Tibial nerve (tissue), 4 donors: ENCODE measurements around the gene NLRP13. TPM values are rescaled to one million over a fixed set of nuclear protein-coding genes. Genes with fewer than 3 reads are reported as not detected.

Source experiments
- DNase-seq, 2 donors: peaks; one replicate each; pipeline ENCODE4 v3.0.0-alpha.2; 2019; ENCODE audit warnings: low spot score in 2 of 2
- H3K27ac ChIP-seq, 4 donors: fragments of 200-600 bp; sonication (generic) in 3 of 4; one replicate each; pipeline ENCODE4 v1.5.1; 2017 to 2019; ENCODE audit warnings: mild to moderate bottlenecking in 1 of 4
- H3K27me3 ChIP-seq, 2 donors: fragments of 200-600 bp; sonication (generic) in 1 of 2; one replicate each; pipeline versions ENCODE4 v1.5.1 to v1.6.0; 2017 to 2019
- H3K36me3 ChIP-seq, 3 donors: fragments of 200-600 bp; sonication (generic); one replicate each; pipeline ENCODE4 v1.5.1; 2018 to 2019
- H3K4me1 ChIP-seq, 4 donors: fragments of 200-600 bp; sonication (generic) in 3 of 4; one replicate each; pipeline ENCODE4 v1.5.1; 2017 to 2019
- H3K4me3 ChIP-seq, 4 donors: fragments of 200-600 bp; sonication (generic) in 3 of 4; one replicate each; pipeline ENCODE4 v1.5.1; 2017 to 2019; ENCODE audit warnings: mild to moderate bottlenecking in 1 of 4, moderate library complexity in 1 of 4
- H3K9me3 ChIP-seq, 4 donors: fragments of 200-600 bp; sonication (generic) in 3 of 4; one replicate each; pipeline ENCODE4 v1.5.1; 2017 to 2019
- CTCF ChIP-seq, 5 experiments: fragments of 200-600 bp in 3 of 5; fragments of 450-650 bp in 2 of 5; sonication (generic) in 3 of 5; IDR thresholded peaks; one replicate each; pipeline ENCODE4 v1.5.1; 2016 to 2019; ENCODE audit warnings: antibody characterized with exemption in 5 of 5, mild to moderate bottlenecking in 3 of 5, moderate library complexity in 2 of 5
- EP300 ChIP-seq, 2 donors: sonication (generic); formaldehyde crosslinking; IDR thresholded peaks; one replicate each; pipeline ENCODE4 v1.6.1; 2017; ENCODE audit warnings: antibody characterized with exemption in 2 of 2, mild to moderate bottlenecking in 1 of 2
- POLR2A ChIP-seq, 2 donors: fragments of 450-650 bp; IDR thresholded peaks; one replicate each; pipeline ENCODE4 v1.6.1; 2017; ENCODE audit warnings: antibody characterized with exemption in 2 of 2, mild to moderate bottlenecking in 2 of 2, moderate library complexity in 2 of 2
- WGBS, 2 donors: methylation state at CpG; one replicate each; pipeline ENCODE4 v1.1.5; 2018; 5-methylcytosine and 5-hydroxymethylcytosine counted together
- total RNA-seq, 4 donors: library from RNA; depleted of rRNA; stranded (reverse); fragments of >200 nt; gene quantifications; one replicate each; pipeline ENCODE4 v1.1.0, GENCODE V29; 2016

NLRP13 gene
- total RNA-seq, 4 donors from 2014 or later: not detected

GRCh38 chr19:55902080-55902751 lies 29.9 kb downstream of the NLRP13 start:
- no peaks in the 10 kb centered on the region for H3K27me3 ChIP-seq
- H3K4me3 ChIP-seq: no peak overlapping the region
- TF ChIP-seq CTCF (IDR thresholded peaks at IDR 0.05) (no peak), POLR2A (IDR thresholded peaks at IDR 0.05) (no peak), EP300 (IDR thresholded peaks at IDR 0.05) (no peak)
- peaks cover 0 to 35% (median 0%) of the 10 kb centered on the region in 4 donors for H3K9me3 ChIP-seq
- 76 to 84% methylated on average over 8 to 9 of the region's 9 CpGs for whole genome bisulfite sequencing, 2 donors
- H3K27ac ChIP-seq: no peak overlapping the region
- no peak for DNase-seq
- no peaks in the 10 kb centered on the region for H3K4me1 ChIP-seq
- no peaks in the 10 kb centered on the region for H3K36me3 ChIP-seq

GRCh38 chr19:55901369-55902079 lies 30.6 kb downstream of the NLRP13 start:
- Histone ChIP-seq H3K4me1 (no peaks in the 10 kb centered on the region), H3K9me3 (peaks cover 0 to 38% (median 0%) of the 10 kb centered on the region in 4 donors), H3K27ac (no peak overlapping the region), H3K27me3 (no peaks in the 10 kb centered on the region), H3K4me3 (no peak overlapping the region), H3K36me3 (no peaks in the 10 kb centered on the region)
- TF ChIP-seq POLR2A (IDR thresholded peaks at IDR 0.05) (no peak), CTCF (IDR thresholded peaks at IDR 0.05) (no peak), EP300 (IDR thresholded peaks at IDR 0.05) (no peak)
- DNase-seq: no peak
- 71 to 79% methylated on average over 13 of the region's 13 CpGs for WGBS, 2 donors

GRCh38 chr19:55898911-55899310 lies 33.2 kb downstream of the NLRP13 start:
- Histone ChIP-seq H3K27me3 (no peaks in the 10 kb centered on the region), H3K4me1 (no peaks in the 10 kb centered on the region), H3K9me3 (peaks cover 0 to 37% (median 0%) of the 10 kb centered on the region in 4 donors), H3K36me3 (no peaks in the 10 kb centered on the region), H3K4me3 (no peak overlapping the region), H3K27ac (no peak overlapping the region)
- DNase-seq: no peak
- TF ChIP-seq EP300 (IDR thresholded peaks at IDR 0.05) (no peak), CTCF (IDR thresholded peaks at IDR 0.05) (no peak), POLR2A (IDR thresholded peaks at IDR 0.05) (no peak)
- WGBS, 2 donors: 78 to 82% methylated on average over 12 of the region's 12 CpGs

GRCh38 chr19:55882626-55883025 lies 49.5 kb downstream of the NLRP13 start:
- WGBS, 2 donors: 82 to 90% methylated on average over 4 of the region's 4 CpGs
- DNase-seq: no peak
- no peaks in the 10 kb centered on the region for H3K36me3 ChIP-seq
- H3K4me1 ChIP-seq: no peaks in the 10 kb centered on the region
- no peak overlapping the region for H3K27ac ChIP-seq
- TF ChIP-seq POLR2A (IDR thresholded peaks at IDR 0.05) (no peak), EP300 (IDR thresholded peaks at IDR 0.05) (no peak)
- H3K9me3 ChIP-seq: peaks cover 0 to 48% (median 3%) of the 10 kb centered on the region in 4 donors
- H3K4me3 ChIP-seq: no peak overlapping the region
- no peaks in the 10 kb centered on the region for H3K27me3 ChIP-seq

- Histone ChIP-seq H3K4me3 (no peak overlapping the region), H3K9me3 (peaks cover 0 to 46% (median 3%) of the 10 kb centered on the region in 4 donors), H3K4me1 (no peaks in the 10 kb centered on the region), H3K36me3 (no peaks in the 10 kb centered on the region), H3K27me3 (no peaks in the 10 kb centered on the region), H3K27ac (no peak overlapping the region)
- TF ChIP-seq EP300 (IDR thresholded peaks at IDR 0.05) (no peak), CTCF (IDR thresholded peaks at IDR 0.05) (no peak), POLR2A (IDR thresholded peaks at IDR 0.05) (no peak)
- 50 to 73% methylated on average over 3 of the region's 3 CpGs for WGBS, 2 donors
- no peak for DNase-seq
These were observed 54.9 kb downstream of the NLRP13 start for GRCh38 chr19:55877211-55877610.
